ENCODE data around the gene LAGE3. TPM values are rescaled to one million over a fixed set of nuclear protein-coding genes. Genes with fewer than 3 reads are reported as not detected.
"Not testable (repeated sequence)": the region's sequence is repeated elsewhere in the genome, so short reads cannot be mapped to it uniquely, and the experiment has no call there.

Gene LAGE3
- polyA plus RNA-seq, 1 donor, result 11.3 TPM

- DNase-seq (ENCODE audit: low read depth), result no peak
These were observed 23.0 kb upstream of the LAGE3 start for GRCh38 chrX:154502098-154502497.

GRCh38 chrX:154501423-154501822 lies 22.3 kb upstream of the LAGE3 start:
- not testable (repeated sequence) for DNase-seq (ENCODE audit: low read depth)

- DNase-seq (ENCODE audit: low read depth), result not testable (repeated sequence)
These were observed 17.6 kb upstream of the LAGE3 start for GRCh38 chrX:154496591-154497137.

GRCh38 chrX:154495472-154495922 lies 16.4 kb upstream of the LAGE3 start:
- no peak for DNase-seq (ENCODE audit: low read depth)

- DNase-seq (ENCODE audit: low read depth), result no peak
These were observed 15.6 kb upstream of the LAGE3 start for GRCh38 chrX:154494715-154495114.

- DNase-seq (ENCODE audit: low read depth), result peak; percentile 71
These were observed 11.5 kb upstream of the LAGE3 start, which contains the start of gene SLC10A3 for GRCh38 chrX:154490414-154491083. TSS of gene SLC10A3 (minus strand) at chrX:154490629. CDS start at chrX:154488940, 1,689 bp downstream.

- no peak for DNase-seq (ENCODE audit: low read depth)
These were observed 10.9 kb upstream of the LAGE3 start for GRCh38 chrX:154490021-154490413.

GRCh38 chrX:154489182-154489581 lies 10.1 kb upstream of the LAGE3 start:
- no peak for DNase-seq (ENCODE audit: low read depth)

- DNase-seq (ENCODE audit: low read depth), result no peak
These were observed 9.4 kb upstream of the LAGE3 start for GRCh38 chrX:154488336-154489075.

- no peak for DNase-seq (ENCODE audit: low read depth)
These were observed 8.6 kb upstream of the LAGE3 start for GRCh38 chrX:154487518-154488290.

- DNase-seq (ENCODE audit: low read depth), result no peak
These were observed 7.5 kb upstream of the LAGE3 start, which contains the start of gene UBL4A for GRCh38 chrX:154486396-154487207. TSS of gene UBL4A (minus strand) at chrX:154486615. CDS start at chrX:154486584, 31 bp downstream.

- no peak for DNase-seq (ENCODE audit: low read depth)
These were observed 6.9 kb upstream of the LAGE3 start for GRCh38 chrX:154486052-154486395.

- DNase-seq (ENCODE audit: low read depth), result no peak
These were observed 6.3 kb upstream of the LAGE3 start for GRCh38 chrX:154485150-154486051.

- DNase-seq (ENCODE audit: low read depth), result no peak
These were observed 5.4 kb upstream of the LAGE3 start for GRCh38 chrX:154484255-154485149.

- DNase-seq (ENCODE audit: low read depth), result no peak
These were observed 4.2 kb upstream of the LAGE3 start for GRCh38 chrX:154483325-154483724.

- no peak for DNase-seq (ENCODE audit: low read depth)
These were observed 3.7 kb upstream of the LAGE3 start for GRCh38 chrX:154482786-154483185.

GRCh38 chrX:154481911-154482601 lies 3.0 kb upstream of the LAGE3 start:
- DNase-seq (ENCODE audit: low read depth), result no peak

GRCh38 chrX:154481195-154481594 lies 2.1 kb upstream of the LAGE3 start:
- DNase-seq (ENCODE audit: low read depth), result no peak
